CD4-positive, CD25-positive, alpha-beta regulatory T cell (primary cell): Measurements from ENCODE around the gene PPP5C. TPM values are rescaled to one million over a fixed set of nuclear protein-coding genes. Genes with fewer than 3 reads are reported as not detected.

ENCODE experiments used
- polyA plus RNA-seq, 4 donors: library from polyadenylated mRNA; unstranded; fragments of 300-500 nt; fragmentation: Illumina TruSeq; gene quantifications; one replicate each; pipeline ENCODE4 v1.2.3, GENCODE V29; 2021
- total RNA-seq: library from RNA; stranded (reverse); gene quantifications from one replicate; pipeline ENCODE4 v1.2.3, GENCODE V29; 2022

Gene PPP5C
- total and polyA plus RNA-seq, 5 donors from 2014 or later, result 16.2 to 34.6 (median 21.4) TPM

Other genes starting within 250 kb of the PPP5C start
- not detected for gene IGFL3, start 222.4 kb upstream of the PPP5C start, total RNA-seq
- not detected for gene IGFL3, start 222.4 kb upstream of the PPP5C start, polyA plus RNA-seq
- not detected for gene IGFL2, start 198.8 kb upstream of the PPP5C start, total RNA-seq
- under 1 TPM in 3 of 4 donors, not detected in 1; 0.36 to 0.98 (median 0.94) TPM for gene IGFL2, start 198.8 kb upstream of the PPP5C start, polyA plus RNA-seq
- not detected for gene IGFL1, start 117.3 kb upstream of the PPP5C start, total RNA-seq
- gene IGFL1, start 117.3 kb upstream of the PPP5C start, polyA plus RNA-seq, result not detected
- not detected for gene HIF3A, start 50.0 kb upstream of the PPP5C start, total RNA-seq
- not detected for gene HIF3A, start 50.0 kb upstream of the PPP5C start, polyA plus RNA-seq
- gene CCDC8, start 66.5 kb downstream of the PPP5C start, total RNA-seq, result not detected
- gene CCDC8, start 66.5 kb downstream of the PPP5C start, polyA plus RNA-seq, result not detected
- gene PNMA8C, start 81.8 kb downstream of the PPP5C start, total RNA-seq, result not detected
- not detected for gene PNMA8C, start 81.8 kb downstream of the PPP5C start, polyA plus RNA-seq
- not detected for gene PNMA8A, start 124.5 kb downstream of the PPP5C start, total RNA-seq
- gene PNMA8A, start 124.5 kb downstream of the PPP5C start, polyA plus RNA-seq, result under 1 TPM in 1 of 4 donors, not detected in 3; 0.05 TPM
- gene PNMA8B, start 148.8 kb downstream of the PPP5C start, total RNA-seq, result not detected
- gene PNMA8B, start 148.8 kb downstream of the PPP5C start, polyA plus RNA-seq, result under 1 TPM in 3 of 4 donors, not detected in 1; 0.57 to 0.80 (median 0.62) TPM